Testis (tissue), 2 donors: ENCODE measurements around the gene FBL.
"Not testable (repeated sequence)": the region's sequence is repeated elsewhere in the genome, so short reads cannot be mapped to it uniquely, and the experiment has no call there.

Experiments
- CTCF ChIP-seq, 3 experiments: fragments of 450-650 bp in 2 of 3; fragments of 200-600 bp in 1 of 3; sonication (generic) in 1 of 3; IDR thresholded peaks; one replicate each; pipeline ENCODE4 v1.5.1; 2016 to 2019; ENCODE audit warnings: antibody characterized with exemption in 3 of 3, mild to moderate bottlenecking in 2 of 3, moderate library complexity in 1 of 3
- POLR2A ChIP-seq: fragments of 450-650 bp; IDR thresholded peaks from one replicate; pipeline ENCODE4 v1.6.1; 2017; ENCODE audit warnings: antibody characterized with exemption, mild to moderate bottlenecking, moderate library complexity

GRCh38 chr19:39894236-39894606, 48.0 kb upstream of the FBL start:
- TF ChIP-seq CTCF (IDR thresholded peaks at IDR 0.05); POLR2A: not testable (repeated sequence)
